ENCODE measurements around the gene ZNF385C.

ZNF385C gene

DNA sequence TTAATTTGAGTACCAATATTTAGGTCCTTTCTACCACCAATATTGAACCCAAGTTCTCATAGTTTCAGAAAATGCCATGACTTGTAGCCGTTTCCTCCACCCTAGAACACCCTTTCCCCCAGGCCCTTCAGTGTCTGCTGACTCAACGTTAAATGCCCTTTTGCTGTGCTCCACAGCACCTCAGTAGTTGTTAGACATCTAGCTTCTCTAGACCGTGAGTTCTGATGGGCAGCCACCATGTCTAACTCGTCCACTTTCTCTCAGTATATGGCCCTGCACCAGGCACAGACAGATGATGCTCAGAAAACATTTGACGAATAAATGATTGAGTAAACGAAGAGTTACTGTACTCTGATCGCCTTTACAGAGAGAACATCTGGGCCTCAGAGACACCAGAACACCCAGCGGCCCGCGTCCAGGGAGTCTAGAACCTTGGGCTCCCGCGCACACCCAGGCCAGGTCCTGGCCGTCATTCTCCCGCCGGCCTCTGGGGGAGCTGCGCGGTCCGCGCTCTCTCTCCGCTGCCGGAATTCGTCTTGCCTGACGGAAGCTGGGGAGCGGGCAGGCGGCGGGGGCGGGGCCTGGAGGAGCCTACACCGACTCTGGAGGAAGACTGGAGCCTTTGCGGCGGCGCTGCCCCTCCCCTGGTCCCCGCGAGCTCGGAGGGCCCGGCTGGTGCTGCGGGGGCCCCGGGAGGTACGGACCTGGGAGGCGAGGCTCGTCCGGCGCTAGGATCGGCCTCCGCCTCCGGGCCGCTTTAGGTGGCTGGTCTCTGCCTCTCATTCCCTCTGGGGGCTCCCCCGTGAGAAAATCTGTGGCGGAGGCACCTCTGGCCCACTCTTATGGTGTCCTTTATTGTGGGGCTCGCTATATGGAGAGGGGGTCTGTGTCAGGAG is 78.5 kb downstream of the ZNF385C start, which contains the start of gene NKIRAS2:
Gene NKIRAS2, plus strand, starts transcription at position 582 of the 896 bp plus-strand sequence. CDS start 1,488 bp downstream, outside the sequence.
- H3K36me3 ChIP-seq = peaks cover 22 to 32% (median 27%) of the 10 kb centered on the region in 3 donors
- DNase-seq = peak; percentile 94 to 97
- H3K27ac ChIP-seq = peak within 1 kb of the TSS; percentile 80 to 86
- no peaks in the 10 kb centered on the region for H3K27me3 ChIP-seq
- H3K4me3 ChIP-seq = peak within 1 kb of the TSS; percentile 73 to 78
- H3K9me3 ChIP-seq = no peaks in the 10 kb centered on the region
- TF ChIP-seq, protein P1, sequence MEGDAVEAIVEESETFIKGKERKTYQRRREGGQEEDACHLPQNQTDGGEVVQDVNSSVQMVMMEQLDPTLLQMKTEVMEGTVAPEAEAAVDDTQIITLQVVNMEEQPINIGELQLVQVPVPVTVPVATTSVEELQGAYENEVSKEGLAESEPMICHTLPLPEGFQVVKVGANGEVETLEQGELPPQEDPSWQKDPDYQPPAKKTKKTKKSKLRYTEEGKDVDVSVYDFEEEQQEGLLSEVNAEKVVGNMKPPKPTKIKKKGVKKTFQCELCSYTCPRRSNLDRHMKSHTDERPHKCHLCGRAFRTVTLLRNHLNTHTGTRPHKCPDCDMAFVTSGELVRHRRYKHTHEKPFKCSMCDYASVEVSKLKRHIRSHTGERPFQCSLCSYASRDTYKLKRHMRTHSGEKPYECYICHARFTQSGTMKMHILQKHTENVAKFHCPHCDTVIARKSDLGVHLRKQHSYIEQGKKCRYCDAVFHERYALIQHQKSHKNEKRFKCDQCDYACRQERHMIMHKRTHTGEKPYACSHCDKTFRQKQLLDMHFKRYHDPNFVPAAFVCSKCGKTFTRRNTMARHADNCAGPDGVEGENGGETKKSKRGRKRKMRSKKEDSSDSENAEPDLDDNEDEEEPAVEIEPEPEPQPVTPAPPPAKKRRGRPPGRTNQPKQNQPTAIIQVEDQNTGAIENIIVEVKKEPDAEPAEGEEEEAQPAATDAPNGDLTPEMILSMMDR (IDR thresholded peaks at IDR 0.05) = peak; percentile 93 to 95
- intact Hi-C loops (cut with DNase I; ENCODE audit: low total_unique reads) = loop anchor here (5.0 kb wide), 1 partner anchor 57 kb away; no protein-coding TSS in a partner anchor
- peaks cover 0 to 42% (median 37%) of the 10 kb centered on the region in 4 donors for H3K4me1 ChIP-seq

DNA sequence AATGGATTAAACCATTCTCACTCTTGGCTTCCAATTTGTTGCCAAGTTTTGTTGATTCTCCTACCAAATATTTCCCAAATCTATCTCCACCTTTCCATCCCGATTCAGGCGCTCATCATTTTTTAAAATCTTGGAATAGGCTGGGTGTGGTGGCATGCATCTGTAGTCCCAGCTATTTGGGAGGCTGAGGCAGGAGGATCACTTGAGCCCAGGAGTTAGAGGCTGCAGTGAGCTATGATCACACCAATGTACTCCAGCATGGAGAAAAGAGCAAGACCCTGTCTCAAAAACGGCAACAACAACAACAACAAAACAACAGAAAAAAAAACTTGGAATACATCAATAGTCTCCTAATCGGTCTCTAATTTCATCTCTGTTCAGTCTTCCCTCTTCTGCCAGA is 79.3 kb downstream of the ZNF385C start:
- intact Hi-C loops (cut with DNase I; ENCODE audit: low total_unique reads) = no loop called here
- Histone ChIP-seq H3K27ac (no peak overlapping the region), H3K36me3 (peaks cover 18 to 26% (median 24%) of the 10 kb centered on the region in 3 donors), H3K9me3 (no peaks in the 10 kb centered on the region), H3K4me3 (no peak overlapping the region), H3K27me3 (no peaks in the 10 kb centered on the region), H3K4me1 (peaks cover 0 to 47% (median 42%) of the 10 kb centered on the region in 4 donors)
- TF ChIP-seq, protein P1 (IDR thresholded peaks at IDR 0.05) = no peak
- DNase-seq = no peak

DNA sequence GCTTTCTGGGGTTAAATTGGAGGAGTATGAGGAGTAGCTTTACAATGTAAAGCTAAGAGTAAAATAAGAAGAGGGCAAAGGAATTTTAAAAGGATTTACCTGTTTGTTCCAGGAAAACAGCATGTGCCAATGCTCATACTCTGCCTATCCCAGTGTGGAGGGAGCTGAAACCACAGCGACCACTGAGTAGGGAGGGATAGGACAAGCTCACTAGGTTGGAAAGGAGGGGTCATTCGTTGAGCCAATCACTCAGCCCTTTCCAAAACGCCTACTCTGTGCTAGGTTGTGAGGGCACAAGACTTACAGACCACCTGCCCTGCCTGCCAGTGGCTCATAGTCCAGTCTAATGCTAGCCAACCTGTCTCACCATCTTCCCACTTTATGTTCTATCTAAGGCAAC is 79.9 kb downstream of the ZNF385C start:
- peak overlapping the region in 1 of 2 donors; percentile 83 for H3K4me3 ChIP-seq
- no peaks in the 10 kb centered on the region for H3K27me3 ChIP-seq
- peaks cover 13 to 20% (median 19%) of the 10 kb centered on the region in 3 donors for H3K36me3 ChIP-seq
- intact Hi-C loops (cut with DNase I; ENCODE audit: low total_unique reads) = no loop called here
- DNase-seq = peak in 1 of 2 donors; percentile 9
- TF ChIP-seq, protein P1 (IDR thresholded peaks at IDR 0.05) = no peak
- H3K4me1 ChIP-seq = peaks cover 0 to 51% (median 48%) of the 10 kb centered on the region in 4 donors
- H3K9me3 ChIP-seq = no peaks in the 10 kb centered on the region
- H3K27ac ChIP-seq = peak overlapping the region; percentile 79 to 89

DNA sequence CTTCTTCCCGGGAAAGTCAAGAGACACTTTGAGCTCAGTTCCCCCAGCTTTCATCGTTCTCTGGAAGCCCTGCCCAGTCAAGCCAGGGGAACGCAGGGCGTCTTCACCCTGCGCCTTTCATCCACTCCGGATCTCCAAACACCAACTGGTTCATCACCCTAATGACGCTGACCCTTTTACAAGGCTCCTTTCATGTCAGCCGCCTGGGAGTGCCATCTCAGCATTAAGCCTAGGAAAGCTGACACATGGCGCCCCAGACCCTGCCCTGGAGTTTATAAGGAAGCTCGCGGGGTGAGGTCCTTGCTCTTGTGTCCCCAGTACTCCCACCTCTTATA is 80.4 kb downstream of the ZNF385C start:
- DNase-seq = peak in 1 of 2 donors; percentile 63
- Histone ChIP-seq H3K4me3 (peak overlapping the region; percentile 83 to 87), H3K27me3 (no peaks in the 10 kb centered on the region), H3K9me3 (no peaks in the 10 kb centered on the region), H3K36me3 (peaks cover 9 to 15% (median 14%) of the 10 kb centered on the region in 3 donors), H3K4me1 (peaks cover 0 to 56% (median 53%) of the 10 kb centered on the region in 4 donors), H3K27ac (peak overlapping the region; percentile 79 to 89)
- TF ChIP-seq, protein P1 (IDR thresholded peaks at IDR 0.05) = no peak
- intact Hi-C loops (cut with DNase I; ENCODE audit: low total_unique reads) = no loop called here

DNA sequence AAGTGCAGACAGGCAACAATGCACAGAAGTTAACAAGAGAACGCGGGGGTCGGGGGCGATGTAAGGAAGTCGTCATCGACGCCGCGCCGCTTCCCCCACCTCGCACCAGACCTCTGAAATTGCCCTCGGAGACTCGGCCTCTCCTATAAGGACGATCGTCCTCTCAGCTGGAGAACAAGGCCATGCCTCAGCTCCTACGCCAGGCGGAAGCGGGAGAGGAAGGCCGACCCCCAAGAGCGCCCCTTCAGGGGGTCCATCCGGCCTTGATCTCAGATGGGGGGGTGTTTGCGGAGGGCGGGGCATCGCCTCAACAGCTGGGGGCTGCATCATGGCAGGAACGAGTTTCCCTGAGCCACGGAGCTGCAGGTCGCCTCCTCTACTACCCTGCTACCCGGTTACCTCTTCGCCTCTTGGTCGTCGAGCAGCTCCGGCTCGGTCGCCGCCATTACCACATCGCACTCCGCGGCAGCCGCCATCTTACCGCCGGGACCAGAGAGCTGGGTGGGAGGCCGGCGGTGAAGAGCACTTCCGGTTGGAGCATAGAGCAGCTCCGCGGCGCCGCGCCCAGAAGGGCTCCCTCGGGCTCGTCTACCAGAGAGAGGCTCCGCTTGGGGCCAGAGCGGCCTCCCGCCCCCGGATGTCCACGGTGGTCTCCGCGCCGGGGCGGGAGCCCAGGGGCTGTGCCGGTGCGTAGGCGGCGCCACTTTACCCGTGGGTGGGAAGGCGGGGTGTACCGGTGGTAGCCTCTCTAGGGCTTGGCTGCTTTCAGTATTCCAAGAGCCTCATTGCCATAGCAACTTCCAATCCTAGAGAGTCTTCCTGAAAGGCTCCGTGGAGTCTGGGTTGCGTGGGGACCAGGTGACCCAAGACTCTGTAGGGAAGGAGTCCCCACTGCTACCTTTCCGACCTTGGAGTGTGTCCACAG is 81.1 kb downstream of the ZNF385C start, which contains the start of gene DNAJC7:
Gene DNAJC7, minus strand, starts transcription at position 499 of the 925 bp plus-strand sequence. Its CDS starts 23 bp downstream, at position 476.
- TF ChIP-seq, protein P1 (IDR thresholded peaks at IDR 0.05) = no peak
- peaks cover 0 to 62% (median 55%) of the 10 kb centered on the region in 4 donors for H3K4me1 ChIP-seq
- intact Hi-C loops (cut with DNase I; ENCODE audit: low total_unique reads) = no loop called here

More for the DNA sequence above, 81.1 kb downstream of the ZNF385C start, which contains the start of gene DNAJC7:
- Histone ChIP-seq H3K4me3 (peak within 1 kb of the TSS; percentile 83 to 87), H3K27me3 (no peaks in the 10 kb centered on the region), H3K9me3 (no peaks in the 10 kb centered on the region), H3K27ac (peak within 1 kb of the TSS; percentile 79 to 89), H3K36me3 (peaks cover 2 to 9% (median 8%) of the 10 kb centered on the region in 3 donors)
- DNase-seq = peak; percentile 91 to 94
